ENCODE data around the gene A1CF. TPM values are rescaled to one million over a fixed set of nuclear protein-coding genes. Genes with fewer than 3 reads are reported as not detected.
"Not testable (repeated sequence)": the region's sequence is repeated elsewhere in the genome, so short reads cannot be mapped to it uniquely, and the experiment has no call there.

A1CF gene
- total RNA-seq, 4 donors from 2014 or later = 0.04 TPM; not detected in 3

- 86 to 88% methylated on average over 2 of the region's 2 CpGs for WGBS, 2 donors (ENCODE audit: low coverage in 1 of 2)
- Histone ChIP-seq H3K27me3 (no peaks in the 10 kb centered on the region), H3K27ac (no peak overlapping the region), H3K4me3 (no peak overlapping the region), H3K9me3 (peaks cover 0 to 11% (median 0%) of the 10 kb centered on the region in 3 donors), H3K4me1 (no peaks in the 10 kb centered on the region), H3K36me3 (no peaks in the 10 kb centered on the region)
- ATAC-seq = no peak
- TF ChIP-seq CTCF (IDR thresholded peaks at IDR 0.05) (no peak), POLR2A (IDR thresholded peaks at IDR 0.05) (no peak), EP300 (IDR thresholded peaks at IDR 0.05) (no peak), POLR2AphosphoS5 (IDR thresholded peaks at IDR 0.05) (no peak)
Observed at GRCh38 chr10:50927522-50928189, 42.2 kb upstream of the A1CF start.

GRCh38 chr10:50923471-50923870, 38.0 kb upstream of the A1CF start:
- 67% methylated on average over 1 of the region's 1 CpG; no CpG with 5 or more reads in 1 of the 2 donors for WGBS, 2 donors (ENCODE audit: low coverage in 1 of 2)
- H3K27me3 ChIP-seq, ATAC-seq, H3K4me1 ChIP-seq, H3K4me3 ChIP-seq, H3K36me3 ChIP-seq, H3K27ac ChIP-seq: not testable (repeated sequence)
- peaks cover 0 to 11% (median 0%) of the 10 kb centered on the region in 3 donors for H3K9me3 ChIP-seq

GRCh38 chr10:50919010-50919409, 33.6 kb upstream of the A1CF start:
- peaks cover 0 to 9% (median 0%) of the 10 kb centered on the region in 3 donors for H3K9me3 ChIP-seq
- no peaks in the 10 kb centered on the region for H3K36me3 ChIP-seq
- 81 to 93% methylated on average over 3 of the region's 3 CpGs for WGBS, 2 donors (ENCODE audit: low coverage in 1 of 2)
- no peak overlapping the region for H3K27ac ChIP-seq
- no peak for TF ChIP-seq POLR2A (IDR thresholded peaks at IDR 0.05)
- TF ChIP-seq POLR2AphosphoS5 (IDR thresholded peaks at IDR 0.05) = no peak
- TF ChIP-seq CTCF (IDR thresholded peaks at IDR 0.05) = no peak
- TF ChIP-seq EP300 (IDR thresholded peaks at IDR 0.05) = no peak
- H3K27me3 ChIP-seq = no peaks in the 10 kb centered on the region
- no peak overlapping the region for H3K4me3 ChIP-seq
- ATAC-seq = no peak
- H3K4me1 ChIP-seq = no peaks in the 10 kb centered on the region

- ATAC-seq = no peak
- Histone ChIP-seq H3K27ac (no peak overlapping the region), H3K9me3 (peaks cover 0 to 4% (median 0%) of the 10 kb centered on the region in 3 donors), H3K27me3 (no peaks in the 10 kb centered on the region), H3K4me3 (no peak overlapping the region), H3K4me1 (no peaks in the 10 kb centered on the region), H3K36me3 (no peaks in the 10 kb centered on the region)
- TF ChIP-seq EP300 (IDR thresholded peaks at IDR 0.05) (no peak), CTCF (IDR thresholded peaks at IDR 0.05) (no peak), POLR2A (IDR thresholded peaks at IDR 0.05) (no peak), POLR2AphosphoS5 (IDR thresholded peaks at IDR 0.05) (no peak)
Observed at GRCh38 chr10:50918529-50918928, 33.1 kb upstream of the A1CF start.

GRCh38 chr10:50917486-50917885, 32.1 kb upstream of the A1CF start:
- Histone ChIP-seq H3K36me3 (no peaks in the 10 kb centered on the region), H3K27ac (no peak overlapping the region), H3K4me1 (no peaks in the 10 kb centered on the region), H3K4me3 (no peak overlapping the region), H3K9me3 (no peaks in the 10 kb centered on the region), H3K27me3 (no peaks in the 10 kb centered on the region)
- TF ChIP-seq EP300 (IDR thresholded peaks at IDR 0.05) = no peak
- no peak for TF ChIP-seq POLR2AphosphoS5 (IDR thresholded peaks at IDR 0.05)
- no peak for TF ChIP-seq POLR2A (IDR thresholded peaks at IDR 0.05)
- no peak for TF ChIP-seq CTCF (IDR thresholded peaks at IDR 0.05)
- no peak for ATAC-seq
